ENCODE measurements around the gene C11orf86.
"Not testable (repeated sequence)": the region's sequence is repeated elsewhere in the genome, so short reads cannot be mapped to it uniquely, and the experiment has no call there.

The C11orf86 gene

DNA sequence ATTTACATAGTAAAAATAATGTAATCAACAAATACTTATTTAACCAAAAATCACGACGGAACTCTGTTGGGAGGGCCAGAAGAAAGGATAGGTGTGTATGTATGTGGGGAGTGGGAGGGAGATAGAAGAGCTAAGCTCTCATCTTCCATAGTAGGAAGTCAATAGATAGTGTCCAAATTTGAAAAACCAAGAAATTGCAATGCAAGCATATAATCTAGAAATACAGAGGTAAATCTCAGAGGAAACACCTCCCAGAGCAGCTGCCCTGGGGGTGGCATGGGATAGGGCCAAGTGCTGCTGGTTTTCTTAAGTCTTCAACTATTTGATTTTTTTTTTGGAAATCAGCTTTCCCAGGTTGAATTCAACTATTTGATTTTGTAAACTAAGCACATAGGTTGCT is 16.9 kb downstream of the C11orf86 start:
- no peak for DNase-seq

DNA sequence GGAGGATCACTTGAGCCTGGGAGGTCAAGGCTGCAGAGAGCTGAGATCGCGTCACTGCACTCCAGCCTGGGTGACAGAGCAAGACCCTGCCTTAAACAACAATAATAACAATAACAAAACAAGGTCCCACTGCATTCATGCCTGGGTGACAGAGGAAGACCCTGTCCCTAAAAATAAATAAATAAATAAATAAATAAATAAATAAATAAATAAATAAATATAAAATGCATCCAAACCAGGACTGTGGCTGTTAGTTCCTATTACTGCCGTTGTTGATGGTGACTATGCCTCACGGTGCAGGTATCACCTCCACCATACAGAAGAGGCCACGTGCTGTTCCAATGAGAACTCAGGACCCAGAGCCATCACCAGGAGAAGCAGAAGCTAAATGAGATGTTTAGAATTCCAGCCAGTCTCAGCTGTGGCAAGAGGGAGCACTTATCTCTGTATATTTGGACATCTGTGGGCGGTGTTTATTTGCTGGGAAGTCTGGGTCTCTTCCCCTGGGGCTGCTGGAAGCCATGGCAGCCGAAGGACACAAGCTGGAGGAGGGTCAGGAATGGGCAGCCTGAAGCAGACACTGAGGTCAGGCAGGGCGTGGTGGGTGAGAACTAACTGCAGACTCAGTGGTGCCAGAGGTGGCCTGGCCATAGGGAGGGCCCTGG is 21.6 kb downstream of the C11orf86 start:
- no peak for DNase-seq

DNA sequence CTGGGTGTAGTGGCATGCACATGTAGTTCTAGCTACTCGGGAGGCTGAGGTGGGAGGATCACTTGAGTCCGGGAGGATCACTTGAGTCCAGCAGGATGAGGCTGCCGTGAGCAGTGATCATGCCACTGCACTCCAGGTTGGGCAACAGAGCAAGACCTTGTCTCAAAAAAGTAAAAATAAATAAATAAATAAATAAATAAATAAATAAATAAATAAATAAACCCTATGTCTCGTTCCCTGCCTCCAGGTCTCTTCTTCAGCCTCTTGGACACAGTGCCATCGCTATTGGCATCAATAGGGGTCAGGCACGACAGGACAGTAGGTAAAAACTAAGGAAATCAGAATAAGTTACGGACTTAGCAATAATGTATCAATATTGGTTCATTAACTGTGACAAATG is 24.5 kb downstream of the C11orf86 start:
- no peak for DNase-seq

DNA sequence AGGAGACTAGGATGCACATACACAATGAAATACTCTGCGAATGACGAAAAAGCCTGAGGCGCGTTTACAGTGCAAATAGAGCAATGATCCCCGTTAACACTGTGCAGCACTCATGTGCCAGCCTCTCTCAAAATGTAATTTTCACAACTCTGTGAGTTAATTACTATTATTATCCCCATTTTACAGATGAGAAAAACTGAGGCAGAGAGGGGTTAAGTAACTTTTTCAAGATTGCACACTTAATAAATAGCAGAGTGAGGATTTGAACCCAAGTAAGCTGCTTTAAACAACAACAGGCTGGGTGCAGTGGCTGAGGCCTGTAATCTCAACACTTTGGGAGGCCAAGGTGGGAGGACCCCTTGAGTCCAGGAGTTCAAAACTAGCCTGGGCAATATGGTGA is 26.2 kb downstream of the C11orf86 start:
- DNase-seq: no peak

DNA sequence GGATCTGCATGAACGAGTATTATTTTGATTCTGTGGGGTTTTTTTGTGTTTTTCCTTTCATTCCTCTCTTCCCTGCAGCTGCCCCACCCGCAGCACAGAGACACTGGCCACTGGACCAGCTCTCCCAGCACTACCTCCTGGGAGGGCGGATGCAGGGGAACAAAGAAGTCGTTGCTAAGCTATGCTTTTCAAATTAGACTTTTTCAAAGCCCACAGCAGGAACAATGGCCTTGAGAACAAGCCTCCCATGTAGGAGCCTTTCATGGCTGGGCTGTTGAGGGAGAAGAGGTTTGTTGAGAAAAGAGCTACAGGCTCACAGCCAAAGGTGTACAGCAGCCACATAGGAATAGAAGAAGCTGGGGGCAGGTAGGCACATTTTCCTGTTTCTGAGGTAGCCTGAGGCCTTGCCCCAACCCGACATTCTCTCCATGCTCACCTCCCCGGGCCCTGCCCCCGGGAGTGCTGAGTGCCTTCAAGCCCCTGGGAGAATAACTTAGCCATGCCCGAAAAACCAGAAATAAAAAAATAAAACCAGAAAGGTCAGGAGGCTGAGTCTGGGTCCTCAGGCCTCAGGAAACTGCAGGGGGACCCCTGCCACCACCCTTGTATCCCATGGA is 27.3 kb downstream of the C11orf86 start:
- no peak for DNase-seq

DNA sequence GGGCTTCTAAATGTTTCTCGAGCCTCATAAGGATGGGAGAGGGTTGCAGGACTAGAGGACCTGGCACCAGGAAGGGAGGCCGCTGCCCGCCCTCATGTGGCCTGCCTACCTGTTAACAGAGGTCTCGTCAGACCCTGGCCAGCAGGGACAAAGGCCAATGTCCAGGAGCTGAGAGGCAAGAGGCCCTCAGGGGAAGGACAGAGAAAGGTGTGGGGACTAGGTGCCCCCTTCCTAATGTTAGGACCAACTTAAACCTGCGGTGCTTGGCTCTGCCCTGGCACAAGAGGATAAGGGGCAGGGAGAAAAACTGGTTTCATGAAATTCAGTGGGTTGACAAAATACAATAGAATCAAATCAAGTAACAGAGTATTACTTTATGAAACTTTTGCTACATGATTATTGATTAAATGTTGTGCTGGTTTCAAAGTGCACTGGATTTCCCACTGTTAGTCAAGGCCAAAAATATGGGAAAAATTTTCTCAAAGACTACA is 27.9 kb downstream of the C11orf86 start:
- no peak for DNase-seq

DNA sequence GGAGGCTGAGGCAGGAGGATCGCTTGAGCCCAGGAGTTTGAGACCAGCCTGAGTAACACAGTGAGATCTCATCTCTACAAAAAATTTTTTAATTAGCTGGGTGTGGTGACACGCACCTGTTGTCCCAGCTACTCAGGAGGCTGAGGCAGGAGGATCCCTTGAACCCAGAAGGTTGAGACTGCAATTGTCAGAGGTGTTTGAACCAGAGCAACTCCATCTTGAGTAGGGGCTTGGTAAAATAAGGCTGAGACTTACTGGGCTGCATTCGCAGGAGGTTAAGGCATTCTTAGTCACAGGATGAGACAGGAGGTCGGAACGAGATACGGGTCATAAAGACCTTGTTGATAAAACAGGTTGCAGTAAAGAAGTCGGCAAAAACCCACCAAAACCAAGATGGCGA is 30.1 kb downstream of the C11orf86 start:
- DNase-seq: not testable (repeated sequence)

DNA sequence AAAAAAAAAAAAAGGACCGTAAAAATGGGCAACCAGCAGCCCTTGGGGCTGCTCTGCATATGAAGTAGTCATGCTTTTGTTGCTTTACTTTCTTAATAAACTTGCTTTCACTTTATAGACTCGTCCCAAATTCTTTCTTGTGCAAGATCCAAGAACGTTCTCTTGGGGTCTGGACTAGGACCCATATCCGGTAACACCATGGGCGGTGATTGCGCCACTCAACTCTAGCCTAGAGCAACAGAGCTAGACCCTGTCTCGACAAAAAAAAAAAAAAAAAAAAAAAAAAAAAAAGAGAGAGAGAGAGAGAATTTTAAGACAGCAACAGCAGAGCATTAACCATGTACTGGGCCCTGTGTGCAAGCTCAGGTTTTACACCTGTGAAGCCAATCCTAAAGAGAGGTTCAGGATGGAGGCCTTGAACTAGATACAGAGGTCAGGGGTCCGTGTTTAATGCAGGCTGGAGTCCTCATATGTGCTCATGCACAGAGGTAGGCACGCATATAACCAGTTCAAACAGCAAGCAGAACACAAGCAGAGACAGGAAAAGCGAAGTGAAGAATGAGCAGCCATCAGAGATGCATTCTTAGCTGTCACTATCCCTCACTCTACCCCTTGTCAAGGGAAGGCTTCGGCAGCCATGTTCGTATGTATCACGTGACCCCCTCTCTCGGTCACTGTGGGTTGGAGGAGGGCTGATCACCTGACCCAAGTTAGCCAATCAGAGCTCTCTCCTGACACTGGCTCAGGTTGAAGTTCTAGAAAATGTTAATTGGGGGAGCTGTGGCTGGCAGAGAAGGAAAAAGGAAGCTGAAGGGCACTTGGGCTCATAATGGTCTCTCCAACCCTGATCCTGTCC is 31.2 kb downstream of the C11orf86 start:
- DNase-seq: peak; percentile 43

DNA sequence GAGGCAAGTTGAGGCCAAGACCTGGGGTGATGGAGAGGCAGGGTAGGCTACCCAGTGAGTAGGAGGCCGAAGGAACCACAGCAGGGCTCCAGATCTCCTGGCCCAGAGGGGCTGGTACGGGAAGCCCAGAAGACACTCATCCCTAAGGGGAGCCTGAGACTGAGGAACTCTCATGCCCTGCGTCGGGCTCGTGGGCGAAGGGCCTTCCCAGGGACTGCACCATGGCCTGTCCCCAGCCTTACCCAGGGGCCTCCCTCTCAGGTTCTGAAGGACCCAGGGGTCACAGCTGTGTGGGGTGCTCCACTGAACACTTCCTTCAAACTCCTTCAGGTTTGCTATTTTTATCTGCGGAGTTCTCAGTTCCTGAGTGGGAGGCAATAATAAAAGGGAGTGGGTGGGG is 32.0 kb downstream of the C11orf86 start:
- no peak for DNase-seq

DNA sequence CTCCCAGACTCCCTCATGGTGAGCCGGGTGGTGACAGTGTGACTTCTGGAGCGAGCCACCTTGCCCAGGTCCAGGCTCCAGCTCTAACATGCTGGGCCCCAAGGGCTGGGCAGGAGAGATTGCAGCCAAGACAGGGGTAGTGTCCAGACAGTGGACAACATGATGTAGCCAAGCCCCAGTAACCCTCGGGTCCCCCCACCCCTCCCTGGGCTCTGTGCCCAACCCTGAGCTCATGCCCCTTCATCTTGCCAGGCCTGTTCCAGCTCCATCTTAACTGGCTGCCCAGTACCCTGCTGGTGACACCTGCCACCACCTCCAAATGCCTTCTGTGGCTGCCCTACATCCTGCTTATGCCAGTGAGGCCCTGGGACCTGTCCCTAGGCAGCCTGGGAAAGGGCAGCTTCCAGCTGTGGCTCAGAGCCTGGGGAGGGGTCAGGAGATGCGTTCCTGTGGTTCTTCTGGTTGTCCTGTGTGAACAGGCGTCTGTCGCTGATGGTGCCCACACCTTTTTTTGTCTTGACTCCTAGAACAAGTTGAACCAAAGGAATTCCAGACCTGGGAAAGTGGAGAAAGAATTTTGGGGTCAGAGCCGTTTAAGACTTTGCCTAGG is 35.3 kb downstream of the C11orf86 start:
- no peak for DNase-seq

DNA sequence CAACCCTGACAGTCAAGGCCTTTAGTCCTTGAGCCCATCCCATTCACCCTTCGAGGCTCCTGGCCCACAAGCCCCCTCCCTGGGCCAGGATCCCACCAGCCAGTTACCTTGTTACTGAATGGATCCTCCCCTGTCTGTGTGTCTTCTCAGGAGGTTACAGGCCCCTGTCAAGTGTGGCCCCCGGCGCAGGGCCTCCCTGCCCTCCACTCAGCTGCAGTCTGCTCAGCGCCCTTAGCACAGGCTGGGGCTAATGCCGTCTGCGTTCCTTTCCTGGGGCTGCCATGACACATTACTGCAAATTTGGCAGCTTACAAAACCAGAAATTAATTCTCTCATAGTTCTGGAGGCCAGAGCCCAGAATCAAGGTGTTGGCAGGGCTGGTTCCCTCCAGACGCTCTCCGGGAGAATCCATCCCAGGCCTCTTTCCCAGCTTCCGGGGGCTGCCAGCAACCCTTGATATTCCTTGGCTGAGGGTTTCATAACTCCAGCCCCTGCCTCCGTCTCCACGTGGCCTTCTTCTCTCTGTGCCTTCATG is 38.5 kb downstream of the C11orf86 start:
- DNase-seq: no peak

DNA sequence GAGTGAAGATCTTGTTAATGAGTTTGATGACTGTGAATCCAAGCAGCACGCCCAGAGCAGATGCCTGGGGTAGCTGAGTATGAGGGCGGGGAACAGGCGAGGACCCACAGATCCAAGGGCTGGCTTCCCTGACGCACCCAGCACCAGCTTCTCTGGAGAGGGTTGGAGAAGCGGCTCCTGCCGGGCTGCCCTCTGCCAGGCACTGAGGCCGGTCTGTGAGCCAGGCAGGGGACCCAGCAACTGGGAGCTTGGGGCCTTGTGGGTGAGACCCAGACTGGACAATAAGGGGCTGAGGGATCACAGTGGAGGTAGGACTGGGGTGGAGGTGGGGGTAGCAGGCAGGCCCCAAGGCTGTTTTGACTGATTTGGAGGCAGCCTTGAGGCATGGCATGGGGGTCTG is 39.2 kb downstream of the C11orf86 start:
- no peak for DNase-seq

DNA sequence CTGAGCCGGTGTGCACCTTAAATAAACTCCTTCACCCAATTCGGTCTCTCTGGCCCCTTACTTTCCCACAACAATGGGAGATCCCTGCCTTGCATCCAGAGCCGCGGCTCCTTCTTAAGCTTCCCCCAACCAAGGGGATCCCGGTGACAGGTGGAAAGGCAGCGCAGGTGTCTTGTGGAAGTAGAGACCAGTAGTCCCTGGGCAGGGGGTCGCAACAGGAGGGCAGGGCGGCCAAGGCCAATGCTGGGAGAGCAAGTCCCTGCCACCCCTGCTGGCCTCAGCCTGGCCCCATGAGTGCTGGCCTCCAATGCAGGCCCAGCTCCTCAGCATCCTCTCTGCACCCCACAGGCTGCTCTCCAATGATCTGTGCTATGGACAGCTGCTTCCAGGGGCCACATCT is 39.9 kb downstream of the C11orf86 start:
- no peak for DNase-seq

DNA sequence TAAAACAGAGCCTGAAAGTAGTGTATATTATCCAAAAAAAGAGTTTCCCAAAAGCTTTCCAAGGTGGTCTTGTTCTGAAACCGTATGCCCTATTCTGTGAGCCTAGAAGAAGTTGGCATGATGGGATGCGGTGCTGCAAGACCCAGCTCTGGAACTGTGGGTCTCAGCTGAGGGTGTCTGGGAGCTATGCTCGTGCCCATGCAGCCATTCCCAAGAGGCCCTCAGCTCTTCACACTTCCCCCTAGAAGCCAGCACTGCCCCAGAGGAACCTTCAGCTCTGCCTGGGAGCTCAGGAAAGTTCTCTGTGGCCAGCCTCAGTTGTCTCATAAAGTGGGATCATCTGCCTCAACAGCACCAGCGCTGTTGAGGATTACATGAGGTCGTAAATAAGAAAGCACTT is 41.4 kb downstream of the C11orf86 start:
- no peak for DNase-seq

DNA sequence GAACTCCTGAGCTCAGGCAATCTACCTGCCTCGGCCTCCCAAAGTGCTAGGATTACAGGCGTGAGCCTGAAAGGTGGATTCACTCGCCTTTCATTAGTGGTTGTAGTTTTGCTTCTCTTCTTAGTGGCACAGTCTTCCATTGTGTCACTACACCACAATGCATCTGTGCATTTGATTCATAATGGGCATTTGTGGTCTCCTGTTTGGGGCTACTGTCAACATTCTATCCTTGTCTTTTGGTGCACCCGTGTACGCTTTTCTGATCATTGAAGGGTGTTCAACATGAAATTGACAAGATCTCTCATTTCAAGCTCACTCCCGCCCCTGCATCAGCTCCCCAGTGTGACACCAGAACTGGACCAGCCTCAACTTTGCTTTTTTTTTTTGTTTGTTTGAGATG is 45.8 kb downstream of the C11orf86 start:
- no peak for DNase-seq

DNA sequence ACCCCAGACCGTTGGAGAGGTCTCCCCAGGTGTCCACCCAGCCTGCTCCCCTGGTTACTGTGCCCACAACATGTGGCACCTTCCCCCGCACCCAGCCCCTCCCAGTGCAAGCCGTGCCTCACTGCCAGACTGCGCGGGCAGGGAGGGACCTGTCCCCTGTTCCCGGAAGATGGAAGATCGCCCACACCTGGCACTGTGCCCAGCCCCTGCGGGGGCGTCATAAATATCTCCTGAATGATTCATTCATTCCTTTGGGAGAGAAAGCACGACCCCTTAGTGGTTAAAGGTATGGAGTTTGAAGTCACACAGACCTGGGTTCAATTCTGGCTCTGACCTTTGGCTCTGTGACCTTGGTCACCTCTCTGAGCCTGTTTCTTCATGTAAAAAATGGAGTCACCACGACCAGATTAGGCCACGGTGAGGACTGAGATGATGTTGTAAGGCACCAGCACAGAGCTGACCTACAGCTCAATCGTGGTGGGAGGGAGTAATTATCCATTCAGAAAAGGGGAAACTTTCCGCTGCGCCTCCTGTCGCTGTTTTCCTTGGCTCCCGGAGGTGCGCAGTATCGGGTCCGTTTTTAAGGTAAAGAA is 47.3 kb downstream of the C11orf86 start:
- no peak for DNase-seq

DNA sequence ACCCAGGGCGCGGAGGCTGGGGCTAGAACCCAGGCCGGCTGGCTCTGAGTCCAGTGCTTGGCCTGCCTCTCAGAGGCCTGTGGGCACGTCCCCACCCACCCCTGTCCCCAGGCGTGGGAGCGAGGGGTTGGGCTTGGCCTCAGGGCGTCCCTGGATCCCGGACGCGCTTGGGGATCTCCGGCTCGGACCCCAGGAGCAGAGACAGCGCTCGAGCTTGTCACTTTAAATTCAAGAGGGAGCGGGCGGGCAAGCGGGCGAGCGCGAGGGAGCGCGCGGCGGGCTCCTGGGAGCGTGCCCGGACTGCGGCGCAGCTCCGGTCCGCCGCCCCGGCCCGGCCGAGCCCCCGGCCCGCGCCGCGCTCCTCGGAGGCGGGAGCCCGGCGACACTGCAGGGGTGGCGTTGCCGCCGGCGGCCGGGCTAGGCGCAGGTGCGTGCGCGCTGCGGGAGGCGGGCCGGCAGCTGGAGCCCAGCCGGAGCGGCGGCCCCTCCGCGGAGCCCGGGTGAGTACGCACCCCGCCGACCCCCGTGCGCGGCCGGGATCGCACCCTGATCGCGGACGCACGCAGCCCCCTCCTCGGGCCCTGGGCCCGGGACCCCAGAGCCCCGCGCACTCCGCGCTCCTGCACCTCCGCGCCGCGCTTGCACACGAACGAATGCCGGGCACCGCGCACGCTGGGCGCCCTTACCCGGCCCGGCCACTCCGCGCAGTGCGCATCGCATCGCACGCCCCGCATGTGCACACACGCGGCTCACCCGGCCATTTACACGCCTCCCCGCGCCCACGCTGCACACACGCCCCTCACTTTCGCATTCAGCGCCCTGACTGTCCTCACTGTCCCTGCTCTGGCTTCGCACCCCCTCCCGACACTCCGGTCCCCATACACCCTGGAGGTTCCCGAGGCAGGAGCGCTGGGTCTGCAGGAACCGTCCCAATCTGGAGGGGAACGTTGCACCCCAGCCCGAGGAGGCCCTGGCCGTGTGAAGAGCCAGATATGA is 48.2 kb downstream of the C11orf86 start, which contains the start of gene SYT12:
Gene SYT12, plus strand, starts transcription at position 174 of the 996 bp plus-strand sequence. CDS start 7,011 bp downstream, outside the sequence.
- DNase-seq: no peak

DNA sequence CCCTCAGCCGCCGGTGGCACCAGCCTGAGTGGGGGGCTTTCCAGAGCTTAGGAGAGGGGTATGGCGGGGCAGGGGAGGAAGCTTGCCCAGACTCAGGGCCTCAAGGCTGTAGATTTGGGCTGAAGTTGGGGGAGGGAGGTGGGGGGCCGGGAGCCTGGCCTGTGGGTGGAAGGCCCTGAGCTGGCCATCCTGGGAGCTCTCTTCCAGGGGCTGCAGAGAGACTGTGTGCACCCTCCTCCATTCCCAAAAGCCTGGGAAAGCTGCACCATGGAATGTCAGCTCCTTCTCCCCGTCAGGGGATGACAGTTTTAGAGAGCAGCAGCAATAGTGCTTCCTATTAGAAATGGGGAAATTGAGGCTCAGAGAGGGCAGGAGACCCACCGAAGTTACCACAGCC is 48.9 kb downstream of the C11orf86 start:
- no peak for DNase-seq

DNA sequence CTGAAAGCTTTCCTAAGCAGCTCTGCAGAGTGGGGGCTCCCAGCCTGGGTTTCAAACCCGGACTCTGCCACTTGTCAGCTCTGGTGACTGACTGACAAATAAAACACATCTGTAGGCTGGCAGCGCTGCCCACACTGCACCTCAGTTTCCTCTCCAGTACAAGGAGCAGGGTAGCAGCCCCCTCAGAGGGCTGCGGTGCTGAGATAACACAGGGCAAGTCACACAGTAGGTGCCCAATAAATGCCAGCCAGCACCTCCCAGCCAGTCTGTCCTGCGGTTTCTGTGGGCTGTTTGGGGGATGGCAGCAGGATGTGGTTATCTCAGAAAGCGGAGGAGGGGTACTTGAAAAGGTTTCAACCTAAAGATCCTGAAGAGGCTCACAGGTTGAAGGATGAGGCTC is 49.3 kb downstream of the C11orf86 start:
- DNase-seq: peak; percentile 84

DNA sequence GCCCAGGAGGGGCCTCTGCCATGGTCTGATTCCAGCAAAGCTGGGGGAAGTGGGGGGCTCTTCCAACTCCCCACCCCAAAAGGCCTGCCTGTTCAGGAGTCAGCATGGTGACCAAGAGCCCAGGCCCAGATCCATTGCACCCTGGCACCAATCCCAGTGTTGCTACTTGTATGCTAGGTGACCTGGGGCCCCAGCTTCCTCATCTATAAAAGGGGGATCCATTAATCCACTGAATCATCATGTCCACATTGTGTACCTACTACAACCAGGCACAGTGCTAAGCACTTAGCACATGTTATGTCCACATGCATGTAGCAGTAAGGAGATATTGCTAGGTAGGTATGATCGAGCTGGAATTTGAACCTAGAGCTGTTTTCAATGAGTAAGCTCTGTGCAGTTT is 49.9 kb downstream of the C11orf86 start:
- DNase-seq: peak; percentile 20

DNA sequence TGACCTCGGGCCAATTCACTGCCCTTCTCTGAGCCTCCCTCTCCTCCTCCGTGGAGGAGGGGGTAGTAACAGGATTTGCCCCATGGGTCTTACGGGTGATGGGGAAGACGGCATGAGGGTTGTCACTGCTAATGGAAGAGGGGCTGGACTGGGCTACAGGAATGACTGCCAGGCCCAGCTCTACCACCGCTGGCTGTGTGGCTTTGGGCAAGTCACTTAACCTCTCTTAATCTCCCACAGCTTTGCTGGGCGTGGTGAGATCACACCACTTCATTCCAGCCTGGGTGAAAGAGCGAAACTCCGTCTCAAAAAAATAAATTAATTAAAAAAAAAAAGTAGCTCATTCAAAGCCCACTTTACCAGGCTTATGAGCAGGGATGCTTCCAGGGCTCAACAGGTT is 50.6 kb downstream of the C11orf86 start:
- no peak for DNase-seq
